SK-N-SH treated with all-trans-retinoic acid at 6 μM for 48 hours (cell line): ENCODE results near the gene ODC1.

Source experiments
- ATAC-seq: fragments of 200-7000 bp; cut with Tn5 transposase; 3 replicates; pipeline ENCODE4 v1.9.1; 2020; ENCODE audit warnings: mild to moderate bottlenecking, moderate library complexity
- ARNTL ChIP-seq: fragments of 450-650 bp; formaldehyde crosslinking; IDR thresholded peaks from 2 replicates; pipeline ENCODE4 v1.5.0; 2020; ENCODE audit warnings: low read depth, mild to moderate bottlenecking, moderate library complexity, borderline replicate concordance
- BACH2 ChIP-seq: fragments of 250-450 bp; sonication (Bioruptor Pico); IDR thresholded peaks from 2 replicates; pipeline ENCODE4 v1.9.0; 2021; ENCODE audit warnings: mild to moderate bottlenecking, borderline replicate concordance
- CSDC2 ChIP-seq: fragments of 250-450 bp; sonication (Bioruptor Pico); IDR thresholded peaks from 2 replicates; pipeline ENCODE4 v1.5.0; 2020; ENCODE audit warnings: mild to moderate bottlenecking, moderate library complexity
- ESRRG ChIP-seq: fragments of 250-450 bp; sonication (Bioruptor Pico); IDR thresholded peaks from 2 replicates; pipeline ENCODE4 v1.6.1; 2021; ENCODE audit warnings: mild to moderate bottlenecking
- GLIS3 ChIP-seq: fragments of 250-450 bp; sonication (Bioruptor Pico); IDR thresholded peaks from 2 replicates; pipeline ENCODE4 v1.5.0; 2020; ENCODE audit warnings: mild to moderate bottlenecking, moderate library complexity
- ISL1 ChIP-seq: fragments of 250-450 bp; sonication (Bioruptor Pico); IDR thresholded peaks from 2 replicates; pipeline ENCODE4 v2.1.2; 2022; ENCODE audit warnings: mild to moderate bottlenecking, moderate library complexity
- OSR1 ChIP-seq: fragments of 250-450 bp; sonication (Bioruptor Pico); IDR thresholded peaks from 2 replicates; pipeline ENCODE4 v1.8.0; 2022; ENCODE audit warnings: moderate library complexity, mild to moderate bottlenecking, inconsistent platforms
- PPARA ChIP-seq: fragments of 250-450 bp; sonication (Bioruptor Pico); IDR thresholded peaks from 2 replicates; pipeline ENCODE4 v1.5.0; 2020; ENCODE audit warnings: mild to moderate bottlenecking, borderline replicate concordance
- RARB ChIP-seq: fragments of 250-450 bp; sonication (Bioruptor Pico); IDR thresholded peaks from 2 replicates; pipeline ENCODE4 v1.8.0; 2021; ENCODE audit warnings: mild to moderate bottlenecking, moderate library complexity
- SNAI2 ChIP-seq: fragments of 250-450 bp; sonication (Bioruptor Pico); IDR thresholded peaks from 2 replicates; pipeline ENCODE4 v1.5.0; 2020; ENCODE audit warnings: mild to moderate bottlenecking, moderate library complexity
- TCF4 ChIP-seq: fragments of 250-450 bp; sonication (Bioruptor Pico); IDR thresholded peaks from 2 replicates; pipeline ENCODE4 v1.8.0; 2021; ENCODE audit warnings: mild to moderate bottlenecking, moderate library complexity, borderline replicate concordance
- TOX ChIP-seq: fragments of 250-450 bp; sonication (Bioruptor Pico); IDR thresholded peaks from 2 replicates; pipeline ENCODE4 v1.8.0; 2021; ENCODE audit warnings: mild to moderate bottlenecking, moderate library complexity, borderline replicate concordance
- ZC3H10 ChIP-seq: fragments of 250-450 bp; sonication (Bioruptor Pico); IDR thresholded peaks from 2 replicates; pipeline ENCODE4 v1.5.1; 2021; ENCODE audit warnings: mild to moderate bottlenecking, moderate library complexity
- ZFP3 ChIP-seq: fragments of 250-450 bp; sonication (Bioruptor Pico); IDR thresholded peaks from 2 replicates; pipeline ENCODE4 v1.5.0; 2020; ENCODE audit warnings: mild to moderate bottlenecking, moderate library complexity
- ZFP30 ChIP-seq: fragments of 450-650 bp; formaldehyde crosslinking; IDR thresholded peaks from 2 replicates; pipeline ENCODE4 v1.5.0; 2022; ENCODE audit warnings: mild to moderate bottlenecking, moderate library complexity
- ZNF565 ChIP-seq: fragments of 450-650 bp; formaldehyde crosslinking; conservative IDR thresholded peaks from 2 replicates; pipeline ENCODE4 v1.5.0; 2020; ENCODE audit warnings: low read depth, mild to moderate bottlenecking, moderate library complexity
- ZNF70 ChIP-seq: fragments of 450-650 bp; formaldehyde crosslinking; IDR thresholded peaks from 2 replicates; pipeline ENCODE4 v1.5.0; 2020; ENCODE audit warnings: mild to moderate bottlenecking, moderate library complexity
- ZNF8 ChIP-seq: fragments of 450-650 bp; formaldehyde crosslinking; IDR thresholded peaks from 2 replicates; pipeline ENCODE4 v1.5.0; 2020; ENCODE audit warnings: mild to moderate bottlenecking, moderate library complexity
- TF ChIP-seq, protein P1 (sequence below): fragments of 250-450 bp; sonication (Bioruptor Pico); IDR thresholded peaks from 2 replicates; pipeline ENCODE4 v1.5.1; 2021; ENCODE audit warnings: mild to moderate bottlenecking, moderate library complexity
- TF ChIP-seq, protein P2 (sequence below): fragments of 250-450 bp; sonication (Bioruptor Pico); IDR thresholded peaks from 2 replicates; pipeline ENCODE4 v1.5.0; 2020; ENCODE audit warnings: mild to moderate bottlenecking, moderate library complexity
- TF ChIP-seq, protein P3 (sequence below): fragments of 250-450 bp; sonication (Bioruptor Pico); IDR thresholded peaks from 2 replicates; pipeline ENCODE4 v1.5.1; 2020; ENCODE audit warnings: low read depth, mild to moderate bottlenecking, moderate library complexity
- TF ChIP-seq, protein P4 (sequence below): fragments of 250-450 bp; sonication (Bioruptor Pico); IDR thresholded peaks from 2 replicates; pipeline ENCODE4 v1.8.0; 2021; ENCODE audit warnings: low read depth, mild to moderate bottlenecking, moderate library complexity, borderline replicate concordance

The ODC1 gene

DNA sequence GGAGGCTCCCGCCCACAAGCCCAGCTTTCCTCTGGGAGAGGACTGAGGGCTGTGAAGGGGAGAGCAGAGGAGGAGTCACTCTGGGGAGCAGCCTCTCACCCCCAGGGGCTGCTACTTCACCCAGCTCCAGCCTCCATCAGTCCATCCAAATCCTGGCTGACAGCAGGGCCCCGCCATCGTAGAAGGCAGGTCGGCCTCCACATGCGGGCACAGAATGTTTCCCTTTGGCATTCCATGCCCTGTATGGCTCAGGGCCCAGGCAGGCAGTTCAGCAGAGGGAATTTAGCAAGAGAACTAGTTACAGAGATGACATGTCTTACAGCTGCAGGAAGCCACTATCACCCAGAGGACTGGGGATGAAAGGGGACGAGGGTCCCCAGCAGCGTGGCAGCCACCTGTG, 6.4 kb upstream of the ODC1 start:
- no peak for TF ChIP-seq TCF4 (CRISPR knock-in tag)
- no peak for TF ChIP-seq GLIS3 (CRISPR knock-in tag)
- TF ChIP-seq PPARA (CRISPR knock-in tag): no peak
- TF ChIP-seq ZC3H10 (CRISPR knock-in tag): no peak
- no peak for TF ChIP-seq OSR1 (CRISPR knock-in tag)
- no peak for TF ChIP-seq ZNF8 (CRISPR knock-in tag)
- TF ChIP-seq ISL1 (CRISPR knock-in tag): no peak
- no peak for TF ChIP-seq ESRRG (CRISPR knock-in tag)
- TF ChIP-seq CSDC2 (CRISPR knock-in tag): no peak
- TF ChIP-seq, protein P1, sequence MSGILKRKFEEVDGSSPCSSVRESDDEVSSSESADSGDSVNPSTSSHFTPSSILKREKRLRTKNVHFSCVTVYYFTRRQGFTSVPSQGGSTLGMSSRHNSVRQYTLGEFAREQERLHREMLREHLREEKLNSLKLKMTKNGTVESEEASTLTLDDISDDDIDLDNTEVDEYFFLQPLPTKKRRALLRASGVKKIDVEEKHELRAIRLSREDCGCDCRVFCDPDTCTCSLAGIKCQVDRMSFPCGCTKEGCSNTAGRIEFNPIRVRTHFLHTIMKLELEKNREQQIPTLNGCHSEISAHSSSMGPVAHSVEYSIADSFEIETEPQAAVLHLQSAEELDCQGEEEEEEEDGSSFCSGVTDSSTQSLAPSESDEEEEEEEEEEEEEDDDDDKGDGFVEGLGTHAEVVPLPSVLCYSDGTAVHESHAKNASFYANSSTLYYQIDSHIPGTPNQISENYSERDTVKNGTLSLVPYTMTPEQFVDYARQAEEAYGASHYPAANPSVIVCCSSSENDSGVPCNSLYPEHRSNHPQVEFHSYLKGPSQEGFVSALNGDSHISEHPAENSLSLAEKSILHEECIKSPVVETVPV (CRISPR knock-in tag): no peak
- no peak for TF ChIP-seq SNAI2 (CRISPR knock-in tag)
- ATAC-seq: peak; percentile 32; the same call in 2 of the 3 replicates

DNA sequence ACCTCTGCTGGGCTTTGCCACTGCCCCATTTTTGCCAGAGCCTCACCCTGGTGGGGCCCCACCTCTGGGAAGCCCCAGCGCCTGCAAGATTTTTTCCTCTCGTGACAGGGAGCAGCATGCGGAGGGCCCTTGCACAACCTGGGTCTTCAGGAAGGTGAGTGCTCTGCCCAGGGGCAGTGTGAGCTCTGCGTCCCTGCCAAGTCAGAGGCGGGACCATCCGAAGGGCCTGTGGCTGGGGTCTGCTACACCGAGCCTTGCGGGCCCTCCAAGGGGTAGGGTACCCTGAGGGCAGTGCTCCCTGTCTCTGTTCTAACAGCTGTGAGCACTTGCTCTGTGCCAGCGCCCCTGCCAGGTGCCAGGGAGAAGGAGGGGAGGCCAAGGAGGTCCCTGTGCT, 5.8 kb upstream of the ODC1 start:
- no peak for TF ChIP-seq GLIS3 (CRISPR knock-in tag)
- no peak for TF ChIP-seq ZNF70 (CRISPR knock-in tag)
- no peak for TF ChIP-seq BACH2 (CRISPR knock-in tag)
- TF ChIP-seq, protein P2, sequence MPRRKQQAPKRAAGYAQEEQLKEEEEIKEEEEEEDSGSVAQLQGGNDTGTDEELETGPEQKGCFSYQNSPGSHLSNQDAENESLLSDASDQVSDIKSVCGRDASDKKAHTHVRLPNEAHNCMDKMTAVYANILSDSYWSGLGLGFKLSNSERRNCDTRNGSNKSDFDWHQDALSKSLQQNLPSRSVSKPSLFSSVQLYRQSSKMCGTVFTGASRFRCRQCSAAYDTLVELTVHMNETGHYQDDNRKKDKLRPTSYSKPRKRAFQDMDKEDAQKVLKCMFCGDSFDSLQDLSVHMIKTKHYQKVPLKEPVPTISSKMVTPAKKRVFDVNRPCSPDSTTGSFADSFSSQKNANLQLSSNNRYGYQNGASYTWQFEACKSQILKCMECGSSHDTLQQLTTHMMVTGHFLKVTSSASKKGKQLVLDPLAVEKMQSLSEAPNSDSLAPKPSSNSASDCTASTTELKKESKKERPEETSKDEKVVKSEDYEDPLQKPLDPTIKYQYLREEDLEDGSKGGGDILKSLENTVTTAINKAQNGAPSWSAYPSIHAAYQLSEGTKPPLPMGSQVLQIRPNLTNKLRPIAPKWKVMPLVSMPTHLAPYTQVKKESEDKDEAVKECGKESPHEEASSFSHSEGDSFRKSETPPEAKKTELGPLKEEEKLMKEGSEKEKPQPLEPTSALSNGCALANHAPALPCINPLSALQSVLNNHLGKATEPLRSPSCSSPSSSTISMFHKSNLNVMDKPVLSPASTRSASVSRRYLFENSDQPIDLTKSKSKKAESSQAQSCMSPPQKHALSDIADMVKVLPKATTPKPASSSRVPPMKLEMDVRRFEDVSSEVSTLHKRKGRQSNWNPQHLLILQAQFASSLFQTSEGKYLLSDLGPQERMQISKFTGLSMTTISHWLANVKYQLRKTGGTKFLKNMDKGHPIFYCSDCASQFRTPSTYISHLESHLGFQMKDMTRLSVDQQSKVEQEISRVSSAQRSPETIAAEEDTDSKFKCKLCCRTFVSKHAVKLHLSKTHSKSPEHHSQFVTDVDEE (CRISPR knock-in tag): no peak
- TF ChIP-seq TOX: no peak
- no peak for TF ChIP-seq ZFP3 (CRISPR knock-in tag)
- TF ChIP-seq CSDC2 (CRISPR knock-in tag): no peak
- TF ChIP-seq TCF4 (CRISPR knock-in tag): no peak
- TF ChIP-seq SNAI2 (CRISPR knock-in tag): no peak
- TF ChIP-seq PPARA (CRISPR knock-in tag): no peak
- no peak for TF ChIP-seq ISL1 (CRISPR knock-in tag)
- TF ChIP-seq ARNTL (CRISPR knock-in tag): no peak
- TF ChIP-seq, protein P3, sequence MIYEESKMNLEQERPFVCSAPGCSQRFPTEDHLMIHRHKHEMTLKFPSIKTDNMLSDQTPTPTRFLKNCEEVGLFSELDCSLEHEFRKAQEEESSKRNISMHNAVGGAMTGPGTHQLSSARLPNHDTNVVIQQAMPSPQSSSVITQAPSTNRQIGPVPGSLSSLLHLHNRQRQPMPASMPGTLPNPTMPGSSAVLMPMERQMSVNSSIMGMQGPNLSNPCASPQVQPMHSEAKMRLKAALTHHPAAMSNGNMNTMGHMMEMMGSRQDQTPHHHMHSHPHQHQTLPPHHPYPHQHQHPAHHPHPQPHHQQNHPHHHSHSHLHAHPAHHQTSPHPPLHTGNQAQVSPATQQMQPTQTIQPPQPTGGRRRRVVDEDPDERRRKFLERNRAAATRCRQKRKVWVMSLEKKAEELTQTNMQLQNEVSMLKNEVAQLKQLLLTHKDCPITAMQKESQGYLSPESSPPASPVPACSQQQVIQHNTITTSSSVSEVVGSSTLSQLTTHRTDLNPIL (CRISPR knock-in tag): no peak
- TF ChIP-seq ESRRG (CRISPR knock-in tag): no peak
- TF ChIP-seq, protein P1 (CRISPR knock-in tag): no peak
- ATAC-seq: no peak

DNA sequence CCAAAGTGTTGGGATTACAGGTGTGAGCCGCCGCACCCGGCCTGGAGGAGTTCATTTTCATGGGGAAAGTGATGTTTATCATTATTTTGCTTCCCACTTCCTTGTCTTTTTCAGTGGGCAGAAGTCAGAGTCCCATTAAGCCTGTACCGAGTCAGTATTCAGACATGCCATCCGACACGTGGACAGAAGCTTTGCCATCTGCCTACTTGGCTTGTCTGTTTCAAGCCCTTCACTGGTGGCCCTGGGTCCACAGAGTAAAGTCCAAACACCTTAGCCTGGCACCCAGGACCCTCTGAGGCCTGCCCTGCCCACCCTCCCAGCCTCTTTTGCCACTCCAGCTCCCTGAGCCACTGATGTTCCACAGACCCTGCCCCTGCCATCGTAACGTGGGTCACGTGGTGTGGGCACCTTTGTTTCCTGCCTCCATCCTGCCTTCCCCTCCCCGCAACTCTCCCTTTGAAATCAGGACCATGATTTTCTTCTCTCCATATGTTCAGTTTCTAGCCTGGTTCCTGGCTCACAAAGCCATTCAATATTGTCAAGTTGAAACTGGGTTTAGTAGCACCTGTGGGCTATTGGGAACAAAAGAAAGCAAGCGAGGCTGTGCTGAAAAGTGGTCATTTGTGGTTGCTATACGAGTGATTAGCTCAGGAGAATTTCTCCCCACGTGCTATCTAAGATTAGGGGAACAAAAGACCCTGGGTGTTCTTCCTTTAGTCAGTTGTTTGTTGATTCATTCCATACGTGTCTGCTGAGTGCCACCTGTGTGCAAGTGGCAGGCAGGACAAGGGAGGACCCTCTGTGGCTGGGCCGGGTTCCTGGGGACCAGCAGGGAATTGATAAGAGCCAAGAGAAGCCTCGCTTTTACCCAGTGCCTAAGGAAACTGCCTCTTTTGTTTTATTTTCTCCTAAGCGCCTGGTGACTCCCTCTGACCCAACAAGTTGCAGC, 5.1 kb upstream of the ODC1 start:
- TF ChIP-seq ZNF565 (CRISPR knock-in tag) (no peak), ZC3H10 (CRISPR knock-in tag) (no peak), ZFP3 (CRISPR knock-in tag) (no peak), ISL1 (CRISPR knock-in tag) (no peak), CSDC2 (CRISPR knock-in tag) (no peak), ZNF70 (CRISPR knock-in tag) (no peak), RARB (CRISPR knock-in tag) (no peak), ZFP30 (CRISPR knock-in tag) (no peak), TOX (no peak)
- TF ChIP-seq, protein P3 (CRISPR knock-in tag): no peak
- TF ChIP-seq, protein P4, sequence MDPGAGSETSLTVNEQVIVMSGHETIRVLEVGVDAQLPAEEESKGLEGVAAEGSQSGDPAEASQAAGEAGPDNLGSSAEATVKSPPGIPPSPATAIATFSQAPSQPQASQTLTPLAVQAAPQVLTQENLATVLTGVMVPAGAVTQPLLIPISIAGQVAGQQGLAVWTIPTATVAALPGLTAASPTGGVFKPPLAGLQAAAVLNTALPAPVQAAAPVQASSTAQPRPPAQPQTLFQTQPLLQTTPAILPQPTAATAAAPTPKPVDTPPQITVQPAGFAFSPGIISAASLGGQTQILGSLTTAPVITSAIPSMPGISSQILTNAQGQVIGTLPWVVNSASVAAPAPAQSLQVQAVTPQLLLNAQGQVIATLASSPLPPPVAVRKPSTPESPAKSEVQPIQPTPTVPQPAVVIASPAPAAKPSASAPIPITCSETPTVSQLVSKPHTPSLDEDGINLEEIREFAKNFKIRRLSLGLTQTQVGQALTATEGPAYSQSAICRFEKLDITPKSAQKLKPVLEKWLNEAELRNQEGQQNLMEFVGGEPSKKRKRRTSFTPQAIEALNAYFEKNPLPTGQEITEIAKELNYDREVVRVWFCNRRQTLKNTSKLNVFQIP (CRISPR knock-in tag): no peak
- TF ChIP-seq, protein P2 (CRISPR knock-in tag): no peak
- ATAC-seq: no peak
